ENCODE data around the gene SERPINA4. TPM values are rescaled to one million over a fixed set of nuclear protein-coding genes. Genes with fewer than 3 reads are reported as not detected.

Gene SERPINA4
- total RNA-seq, 1 donor, result not detected

GRCh38 chr14:94613720-94614644 lies 52.7 kb downstream of the SERPINA4 start:
- no peak for TF ChIP-seq CTCF (IDR thresholded peaks at IDR 0.05; ENCODE audit: insufficient read depth, low read length)
- DNase-seq (ENCODE audit: low read depth), result no peak
- no peak overlapping the region for H3K4me3 ChIP-seq (ENCODE audit: low read depth, low read length)

DNA sequence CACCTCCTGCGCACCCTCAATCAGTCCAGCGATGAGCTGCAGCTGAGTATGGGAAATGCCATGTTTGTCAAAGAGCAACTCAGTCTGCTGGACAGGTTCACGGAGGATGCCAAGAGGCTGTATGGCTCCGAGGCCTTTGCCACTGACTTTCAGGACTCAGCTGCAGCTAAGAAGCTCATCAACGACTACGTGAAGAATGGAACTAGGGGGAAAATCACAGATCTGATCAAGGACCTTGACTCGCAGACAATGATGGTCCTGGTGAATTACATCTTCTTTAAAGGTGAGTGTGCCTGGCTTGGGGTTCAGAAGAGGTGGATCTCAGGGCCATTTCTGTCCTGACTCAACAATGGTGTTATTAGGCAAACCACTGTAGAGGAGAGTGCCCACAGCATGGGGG lies 53.6 kb downstream of the SERPINA4 start:
- H3K4me3 ChIP-seq (ENCODE audit: low read depth, low read length), result no peak overlapping the region
- DNase-seq (ENCODE audit: low read depth), result no peak

GRCh38 chr14:94615254-94615653 lies 54.0 kb downstream of the SERPINA4 start:
- TF ChIP-seq CTCF (IDR thresholded peaks at IDR 0.05; ENCODE audit: insufficient read depth, low read length), result no peak
- no peak overlapping the region for H3K4me3 ChIP-seq (ENCODE audit: low read depth, low read length)
- DNase-seq (ENCODE audit: low read depth), result no peak

More for the DNA sequence above, 53.6 kb downstream of the SERPINA4 start:
- TF ChIP-seq CTCF (IDR thresholded peaks at IDR 0.05; ENCODE audit: insufficient read depth, low read length), result no peak

- TF ChIP-seq CTCF (IDR thresholded peaks at IDR 0.05; ENCODE audit: insufficient read depth, low read length), result no peak
- DNase-seq (ENCODE audit: low read depth), result no peak
- no peak overlapping the region for H3K4me3 ChIP-seq (ENCODE audit: low read depth, low read length)
These were observed 54.8 kb downstream of the SERPINA4 start for GRCh38 chr14:94615823-94616570.

DNA sequence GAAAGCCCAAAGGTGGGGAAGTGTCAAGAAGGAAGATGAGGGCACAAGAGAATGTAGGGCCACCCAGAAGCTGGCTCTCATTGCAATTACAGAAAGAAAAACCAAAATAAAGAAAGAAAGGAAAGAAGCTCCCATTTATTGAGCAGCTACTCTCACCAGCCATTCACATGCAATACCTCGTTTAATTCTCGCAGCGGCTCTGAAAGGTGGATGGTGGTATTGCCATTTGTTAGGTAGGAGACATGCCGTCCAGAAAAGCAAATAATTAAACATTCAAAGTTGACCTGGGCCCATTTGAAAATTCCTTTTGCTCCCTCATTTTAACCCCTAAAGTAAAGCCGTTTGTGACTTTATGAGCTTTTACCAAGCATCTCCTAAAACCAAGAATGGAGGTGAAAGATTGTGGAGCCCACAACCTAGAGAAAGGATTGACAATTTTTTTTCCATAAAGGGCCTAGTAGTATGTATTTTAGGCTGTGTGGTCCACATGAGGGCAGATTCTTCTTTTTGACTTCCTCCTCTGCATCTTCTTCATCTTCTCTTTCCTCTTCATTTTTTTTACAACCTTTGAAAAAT lies 56.2 kb downstream of the SERPINA4 start:
- H3K4me3 ChIP-seq (ENCODE audit: low read depth, low read length), result no peak overlapping the region
- no peak for TF ChIP-seq CTCF (IDR thresholded peaks at IDR 0.05; ENCODE audit: insufficient read depth, low read length)
- DNase-seq (ENCODE audit: low read depth), result no peak

- H3K4me3 ChIP-seq (ENCODE audit: low read depth, low read length), result no peak overlapping the region
- no peak for DNase-seq (ENCODE audit: low read depth)
- no peak for TF ChIP-seq CTCF (IDR thresholded peaks at IDR 0.05; ENCODE audit: insufficient read depth, low read length)
These were observed 57.0 kb downstream of the SERPINA4 start for GRCh38 chr14:94617988-94618822.
